Fibroblast of skin of abdomen (primary cell): ENCODE measurements around the gene TGIF1.

ENCODE experiments used
- DNase-seq: peaks from one replicate; pipeline ENCODE4 v3.0.0-alpha.2; 2013

The TGIF1 gene

DNA sequence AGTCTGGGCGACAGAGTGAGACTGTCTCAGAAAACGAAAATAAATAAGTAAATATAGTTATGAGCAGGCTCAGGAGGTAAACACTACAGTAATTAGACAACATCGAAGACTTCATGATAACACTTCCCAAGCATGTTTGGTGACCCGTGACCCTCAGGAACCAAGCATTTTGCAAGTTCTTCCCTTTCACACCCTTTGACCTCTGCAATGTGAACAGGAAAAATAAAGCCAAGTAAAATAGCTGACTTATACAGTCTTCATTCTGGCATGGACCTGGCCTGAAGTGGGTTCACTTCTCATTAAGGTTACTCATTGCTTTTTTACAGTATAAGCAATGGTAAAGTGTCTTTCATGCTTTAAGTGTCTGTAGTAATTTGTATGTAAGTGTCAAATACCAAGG lies 15.3 kb upstream of the TGIF1 start:
- DNase-seq = no peak

DNA sequence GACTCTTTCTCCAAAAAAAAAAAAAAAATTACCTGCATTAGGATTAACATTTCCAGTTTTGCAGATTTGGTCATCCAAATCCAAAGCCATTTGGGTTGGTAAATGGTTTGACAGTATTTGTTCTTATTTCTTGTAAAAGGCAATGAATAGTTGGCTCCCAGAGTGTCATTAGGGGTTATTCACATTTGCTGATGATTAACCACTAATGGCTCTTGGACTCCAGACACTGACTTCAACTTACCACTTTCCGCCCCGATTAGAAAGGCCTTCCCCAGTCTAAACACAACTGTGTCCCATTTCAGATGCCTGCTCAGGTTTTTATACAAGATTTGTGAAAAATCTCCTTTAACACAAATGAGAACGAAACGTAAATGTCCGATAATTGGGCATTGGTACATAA lies 9.6 kb upstream of the TGIF1 start:
- DNase-seq = no peak

DNA sequence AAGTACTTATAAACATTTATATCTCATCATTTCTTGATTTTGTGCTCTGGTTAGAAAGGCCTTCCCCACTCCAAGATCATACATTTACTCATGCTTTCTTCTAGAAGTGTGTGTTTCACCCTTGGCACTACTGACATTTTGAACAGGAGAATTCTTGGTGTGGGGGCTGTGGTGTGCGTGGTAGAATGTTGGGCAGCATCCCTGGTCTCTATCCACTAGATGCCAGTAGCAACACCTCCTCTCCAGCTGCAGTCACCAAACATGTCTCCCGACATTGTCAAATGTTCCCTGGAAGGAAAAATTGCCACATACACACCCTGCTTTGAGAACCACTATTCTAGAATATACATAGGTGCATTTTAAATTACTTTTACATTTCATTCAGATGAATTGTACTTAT lies 8.7 kb upstream of the TGIF1 start:
- DNase-seq = peak; percentile 31

DNA sequence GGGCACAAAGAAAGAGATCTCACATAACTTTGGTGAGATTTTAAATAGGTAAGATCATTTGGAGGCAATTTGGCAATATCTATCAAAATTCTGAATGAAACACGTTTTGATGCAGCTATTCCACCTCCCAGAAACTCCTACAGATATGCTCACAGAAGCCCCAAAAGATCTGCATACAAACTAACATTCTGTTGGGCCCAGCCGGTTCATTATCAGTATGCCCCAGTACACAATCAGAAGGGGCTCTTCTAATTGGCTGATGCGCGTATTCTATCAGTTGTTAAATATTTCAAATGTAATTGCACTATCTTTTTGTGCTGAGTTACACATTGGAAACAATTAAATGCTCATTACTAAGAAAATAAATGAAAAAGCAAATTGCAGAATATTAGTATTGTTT lies 7.1 kb upstream of the TGIF1 start:
- no peak for DNase-seq

DNA sequence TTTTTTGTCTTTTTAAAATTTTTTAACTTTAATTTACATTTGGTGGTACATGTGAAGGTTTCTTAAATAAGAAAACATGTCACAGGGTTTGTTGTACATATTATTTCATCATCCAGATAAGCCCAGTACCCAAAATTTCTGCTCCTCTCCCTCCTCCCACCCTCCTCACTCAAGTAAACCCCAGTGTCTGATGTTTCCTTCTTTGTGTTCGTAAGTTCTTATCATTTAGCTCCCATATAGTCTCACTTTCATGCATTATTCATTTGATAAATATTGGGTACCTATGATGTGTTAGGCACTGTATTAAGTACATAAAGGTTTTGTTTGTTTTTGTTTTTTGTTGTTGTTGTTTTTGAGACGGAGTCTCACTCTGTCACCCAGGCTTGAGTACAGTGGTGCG lies 5.7 kb upstream of the TGIF1 start:
- DNase-seq = no peak

DNA sequence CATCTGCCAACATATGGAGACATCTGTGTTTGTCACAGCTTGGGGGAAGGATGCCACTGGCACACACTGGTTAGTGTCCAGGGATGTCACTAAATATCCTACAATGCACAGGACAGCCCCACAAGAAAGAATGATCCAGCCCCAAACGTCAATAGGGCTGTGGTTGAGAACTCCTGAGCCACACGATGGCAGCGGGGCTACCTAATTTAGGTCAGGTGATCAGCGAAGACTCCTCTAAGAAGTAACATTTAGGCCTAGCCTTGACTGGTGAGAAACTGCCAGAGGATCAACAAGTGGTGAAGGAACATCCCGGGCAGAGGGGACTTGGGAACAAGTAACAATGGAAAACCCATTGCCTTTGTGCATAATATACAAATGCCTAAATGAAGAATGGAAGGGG lies 5.0 kb upstream of the TGIF1 start:
- no peak for DNase-seq

DNA sequence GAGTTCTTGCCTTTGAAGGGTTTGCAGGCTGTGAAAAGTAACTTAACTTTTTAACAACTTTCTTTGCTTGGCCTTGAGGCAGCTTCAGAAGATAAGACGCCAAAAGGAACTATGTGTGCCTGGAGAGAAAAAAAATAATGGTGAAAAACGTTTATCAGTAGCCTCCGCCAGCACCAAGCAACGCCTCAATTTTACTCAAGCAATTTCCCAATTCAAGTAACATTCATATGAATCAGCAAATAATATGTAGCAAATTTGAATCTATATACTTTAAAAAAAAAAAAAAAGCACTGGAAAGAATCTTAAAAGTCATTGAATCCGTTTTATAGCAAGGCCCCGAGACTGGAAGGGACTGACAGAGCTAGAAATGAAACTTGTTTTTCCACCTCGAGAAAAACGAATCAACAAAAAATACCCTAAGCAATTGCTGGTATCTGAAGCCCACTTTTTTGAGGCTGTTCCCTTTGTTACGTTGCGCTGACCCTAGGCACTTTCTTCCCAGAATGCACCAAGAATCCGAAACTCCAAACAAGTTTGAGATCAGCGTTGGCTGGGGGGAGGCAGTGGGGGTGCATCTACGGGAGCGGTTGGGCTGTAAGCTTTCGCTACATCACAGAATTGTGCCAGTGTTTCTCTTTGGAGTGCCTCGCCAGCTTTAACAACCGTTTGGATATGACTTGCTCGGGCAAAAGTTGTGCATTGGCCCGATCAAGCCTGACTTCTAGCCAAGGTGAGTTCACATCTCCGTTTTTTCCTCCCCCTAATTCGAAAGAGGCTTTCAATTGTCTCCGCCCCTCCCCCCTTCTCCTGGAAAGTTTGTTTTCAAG lies 2.7 kb upstream of the TGIF1 start:
- peak; percentile 65 for DNase-seq

DNA sequence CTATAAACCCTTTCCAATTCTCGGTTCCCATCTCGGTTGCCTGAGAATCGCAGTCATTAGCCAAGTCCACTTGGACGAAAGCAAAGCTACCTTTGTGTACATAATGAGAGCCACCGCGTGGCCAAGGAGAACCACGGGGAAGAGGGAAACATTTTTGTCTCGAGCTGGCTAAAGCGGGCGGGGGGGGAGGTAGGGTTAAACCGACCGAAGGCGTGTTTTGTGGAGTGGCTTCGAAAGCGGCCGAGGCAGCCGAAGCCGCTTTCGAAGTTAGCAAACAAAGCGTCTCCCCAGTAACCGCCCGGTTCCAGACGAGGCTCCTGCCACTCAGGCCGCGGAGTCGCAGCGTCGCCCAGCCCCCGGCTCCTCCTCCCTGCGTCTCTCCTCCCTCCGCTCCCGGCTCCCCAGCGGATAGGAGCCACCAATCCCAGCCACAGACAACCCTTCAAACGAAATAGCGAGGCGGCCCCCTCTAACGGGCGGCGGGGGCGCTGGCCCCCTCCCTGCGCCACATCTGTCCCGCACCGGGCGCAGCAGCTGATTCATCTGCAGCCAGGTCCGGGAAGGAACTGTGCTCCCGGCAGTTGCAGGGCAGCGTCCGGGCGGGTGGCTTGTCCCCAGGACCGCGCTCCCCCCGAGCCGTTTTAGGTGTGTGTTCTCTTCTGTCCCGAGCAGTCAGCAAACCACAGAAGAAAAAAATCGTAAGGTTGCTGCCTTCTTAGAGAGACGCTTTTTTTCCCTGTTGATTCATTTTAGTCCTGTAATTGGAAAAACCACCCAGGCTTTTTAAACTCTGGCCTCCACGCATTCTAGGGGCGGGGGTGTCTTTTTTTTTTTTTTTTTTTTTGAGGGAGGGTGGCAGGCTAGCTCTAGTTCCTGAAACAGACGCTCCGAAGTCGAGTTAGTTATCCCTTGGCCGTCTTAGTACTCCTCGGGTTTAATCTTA lies 1.8 kb upstream of the TGIF1 start:
- DNase-seq = peak; percentile 98

- DNase-seq = no peak
Observed at GRCh38 chr18:3448838-3449511, 997 bp upstream of the TGIF1 start.

- DNase-seq = peak; percentile 88
Observed at GRCh38 chr18:3449512-3450011, 410 bp upstream of the TGIF1 start.

- no peak for DNase-seq
Observed at GRCh38 chr18:3450799-3451182, 819 bp downstream of the TGIF1 start.

GRCh38 chr18:3451183-3451988 lies 1.4 kb downstream of the TGIF1 start:
- peak; percentile 95 for DNase-seq

GRCh38 chr18:3451989-3452749 lies 2.2 kb downstream of the TGIF1 start:
- DNase-seq = peak; percentile 66

- peak; percentile 19 for DNase-seq
Observed at GRCh38 chr18:3452750-3453539, 3.0 kb downstream of the TGIF1 start.

GRCh38 chr18:3453540-3454364 lies 3.8 kb downstream of the TGIF1 start:
- peak; percentile 99 for DNase-seq

GRCh38 chr18:3454365-3455089 lies 4.6 kb downstream of the TGIF1 start:
- DNase-seq = peak; percentile 59

DNA sequence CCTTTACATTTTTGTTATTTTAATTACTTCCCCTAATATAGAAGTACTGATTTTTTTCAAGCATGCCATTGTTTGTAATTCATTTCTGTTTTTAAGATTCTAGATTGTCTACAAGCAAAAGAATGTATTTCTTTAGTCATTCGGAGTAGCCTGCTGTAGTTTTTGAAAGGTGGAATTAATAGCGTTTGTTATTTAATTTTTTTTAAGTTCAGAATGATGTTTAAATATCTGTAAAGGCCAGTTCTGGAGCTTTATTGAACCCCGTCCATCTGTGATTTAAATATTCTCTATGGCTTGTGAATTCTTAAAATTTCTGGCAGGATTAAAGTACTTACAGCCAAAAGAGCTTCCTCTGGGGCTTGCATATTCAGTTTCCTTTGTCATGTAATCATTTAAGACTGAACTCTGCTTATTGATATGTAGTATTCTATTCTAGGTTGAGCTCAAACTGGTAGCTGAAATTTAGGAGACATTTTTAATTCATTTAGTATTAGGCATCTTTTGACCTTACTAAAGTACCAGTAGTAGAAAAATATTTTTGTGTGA lies 5.2 kb downstream of the TGIF1 start:
- DNase-seq = no peak
